PC-3 (cell line): Measurements from ENCODE around the gene RAB9B. TPM values are rescaled to one million over a fixed set of nuclear protein-coding genes. Genes with fewer than 3 reads are reported as not detected.
A peak's percentile ranks its signal among the peaks of the same experiment; 100 is the strongest.

Source experiments
- ATAC-seq: fragments of 200-7000 bp; cut with Tn5 transposase; 2 replicates; pipeline ENCODE4 v1.9.1; 2020; ENCODE audit warnings: mild to moderate bottlenecking, moderate library complexity
- BruUV-seq: library from RNA; stranded (reverse); fragments of 400-500 nt; replicated peaks from 2 replicates; lab custom pipeline; 2021; lab: Mats Ljungman, UMichigan
- CTCF ChIA-PET: fragments of 300-600 bp; sonication (Branson Sonifier 250); formaldehyde crosslinking; loops from one replicate; lab custom pipeline; 2022; ENCODE audit warnings: antibody characterized with exemption; lab: Charles Lee
- POLR2A ChIA-PET: fragments of 300-600 bp; sonication (Branson Sonifier 250); formaldehyde crosslinking; loops from one replicate; lab custom pipeline; 2022; ENCODE audit warnings: antibody characterized with exemption; ENCODE audit not compliant: unreplicated experiment; lab: Charles Lee
- DNase-seq: peaks from one replicate; pipeline ENCODE4 v3.0.0-alpha.2; 2015
- H2AFZ ChIP-seq: fragments of 300-600 bp; sonication (generic); 2 replicates; pipeline ENCODE4 v1.6.0; 2016; ENCODE audit warnings: antibody characterized with exemption, low read length
- H3F3A ChIP-seq: fragments of 300-600 bp; sonication (generic); one replicate; pipeline ENCODE4 v1.6.0; 2017; ENCODE audit warnings: antibody characterized with exemption, low read length, control low read depth, mild to moderate bottlenecking; ENCODE audit not compliant: unreplicated experiment
- H3K27ac ChIP-seq: fragments of 300-600 bp; sonication (generic); 2 replicates; pipeline ENCODE4 v1.5.1; 2016; ENCODE audit warnings: mild to moderate bottlenecking, low read length
- H3K27me3 ChIP-seq: fragments of 300-600 bp; sonication (generic); 2 replicates; pipeline ENCODE4 v1.6.1; 2016; ENCODE audit warnings: low read length, mixed read lengths
- H3K36me3 ChIP-seq: fragments of 300-600 bp; sonication (generic); 2 replicates; pipeline ENCODE4 v1.6.1; 2016; ENCODE audit warnings: low read depth, mixed run types, low read length, mixed read lengths
- H3K4me1 ChIP-seq: fragments of 300-600 bp; sonication (generic); 2 replicates; pipeline ENCODE4 v1.5.1; 2016; ENCODE audit warnings: low read length; ENCODE audit not compliant: insufficient read depth
- H3K4me2 ChIP-seq: fragments of 300-600 bp; sonication (generic); 2 replicates; pipeline ENCODE4 v1.6.0; 2016; ENCODE audit warnings: low read length
- H3K4me3 ChIP-seq: fragments of 300-600 bp; sonication (generic); 2 replicates; pipeline ENCODE4 v1.5.1; 2016; ENCODE audit warnings: mild to moderate bottlenecking, low read length, mixed read lengths
- H3K79me2 ChIP-seq: fragments of 300-600 bp; sonication (generic); 2 replicates; pipeline ENCODE4 v1.6.1; 2017; ENCODE audit warnings: low read length, mixed read lengths
- H3K9ac ChIP-seq: fragments of 300-600 bp; sonication (generic); 2 replicates; pipeline ENCODE4 v1.6.0; 2016; ENCODE audit warnings: mild to moderate bottlenecking, low read length
- H3K9me2 ChIP-seq: fragments of 300-600 bp; sonication (generic); replicated peaks from 2 replicates; pipeline ENCODE4 v1.6.1; 2016; ENCODE audit warnings: mixed run types, low read length, mixed read lengths
- H3K9me3 ChIP-seq: fragments of 300-600 bp; sonication (generic); 2 replicates; pipeline ENCODE4 v1.6.1; 2016; ENCODE audit warnings: low read length, mixed read lengths
- H4K20me1 ChIP-seq: fragments of 300-600 bp; sonication (generic); 2 replicates; pipeline ENCODE4 v1.6.1; 2016; ENCODE audit warnings: low read length, mixed read lengths
- CTCF ChIP-seq: fragments of 300-600 bp; sonication (generic); conservative IDR thresholded peaks from 2 replicates; pipeline ENCODE4 v1.5.1; 2017; ENCODE audit warnings: antibody characterized with exemption, low read depth, mild to moderate bottlenecking, low read length
- EZH2 ChIP-seq: fragments of 300-600 bp; sonication (generic); IDR thresholded peaks from one replicate; pipeline ENCODE4 v1.6.1; 2017; ENCODE audit warnings: antibody characterized with exemption, mild to moderate bottlenecking, low read length; ENCODE audit not compliant: unreplicated experiment
- EZH2phosphoT487 ChIP-seq: fragments of 300-600 bp; sonication (generic); IDR thresholded peaks from 2 replicates; pipeline ENCODE4 v1.6.1; 2018; ENCODE audit warnings: mild to moderate bottlenecking, antibody characterized with exemption, low read length, borderline replicate concordance
- intact Hi-C: fragments of 100-400 bp; cut with micrococcal nuclease; formaldehyde crosslinking; loops from 2 replicates; pipeline ENCODE4 v1.9.0; 2023
- total RNA-seq: library from RNA; depleted of rRNA; stranded (reverse); fragments of >200 nt; gene quantifications from 2 replicates; pipeline ENCODE4 v1.2.3, GENCODE V29; 2014

The RAB9B gene
- total RNA-seq, 1 experiment from 2014 or later = 1.5 TPM

GRCh38 chrX:103864149-103864548 lies 32.1 kb upstream of the RAB9B start:
- Histone ChIP-seq H3K4me3 (no peak overlapping the region), H3K9me2 (no peaks in the 10 kb centered on the region), H4K20me1 (no peaks in the 10 kb centered on the region), H3K36me3 (no peaks in the 10 kb centered on the region), H3K9me3 (no peaks in the 10 kb centered on the region), H3K9ac (no peak overlapping the region), H3K79me2 (no peaks in the 10 kb centered on the region), H3K4me2 (no peak overlapping the region), H2AFZ (no peak overlapping the region), H3K27me3 (no peaks in the 10 kb centered on the region), H3K27ac (no peak overlapping the region), H3K4me1 (peaks cover 12% of the 10 kb centered on the region), H3F3A (no peaks in the 10 kb centered on the region)
- POLR2A ChIA-PET = no interaction called here
- intact Hi-C loops = no loop called here
- ATAC-seq (no peak), DNase-seq (no peak)
- no TSS peak for BruUV-seq
- CTCF ChIA-PET = no interaction called here
- no peak for TF ChIP-seq EZH2phosphoT487
- TF ChIP-seq CTCF = no peak
- TF ChIP-seq EZH2 = no peak

GRCh38 chrX:103861200-103861599 lies 29.1 kb upstream of the RAB9B start:
- no TSS peak for BruUV-seq

More at GRCh38 chrX:103861200-103861599, 29.1 kb upstream of the RAB9B start:
- H3K4me3 ChIP-seq = no peak overlapping the region
- H3K36me3 ChIP-seq = no peaks in the 10 kb centered on the region
- intact Hi-C loops = no loop called here
- no peak overlapping the region for H3K4me2 ChIP-seq
- ATAC-seq (peak; percentile 35; the same call in 1 of the 2 replicates), DNase-seq (peak; percentile 75)
- no peaks in the 10 kb centered on the region for H3K79me2 ChIP-seq
- POLR2A ChIA-PET = no interaction called here
- H3F3A ChIP-seq = no peaks in the 10 kb centered on the region
- no peaks in the 10 kb centered on the region for H4K20me1 ChIP-seq
- H2AFZ ChIP-seq = no peak overlapping the region
- TF ChIP-seq EZH2phosphoT487 (no peak), CTCF (no peak), EZH2 (no peak)
- no peaks in the 10 kb centered on the region for H3K27me3 ChIP-seq
- H3K4me1 ChIP-seq = peaks cover 12% of the 10 kb centered on the region
- no peak overlapping the region for H3K27ac ChIP-seq
- CTCF ChIA-PET = no interaction called here
- no peaks in the 10 kb centered on the region for H3K9me2 ChIP-seq
- H3K9ac ChIP-seq = no peak overlapping the region
- no peaks in the 10 kb centered on the region for H3K9me3 ChIP-seq
